ENCODE results near the gene SF3B3.

Gene SF3B3

DNA sequence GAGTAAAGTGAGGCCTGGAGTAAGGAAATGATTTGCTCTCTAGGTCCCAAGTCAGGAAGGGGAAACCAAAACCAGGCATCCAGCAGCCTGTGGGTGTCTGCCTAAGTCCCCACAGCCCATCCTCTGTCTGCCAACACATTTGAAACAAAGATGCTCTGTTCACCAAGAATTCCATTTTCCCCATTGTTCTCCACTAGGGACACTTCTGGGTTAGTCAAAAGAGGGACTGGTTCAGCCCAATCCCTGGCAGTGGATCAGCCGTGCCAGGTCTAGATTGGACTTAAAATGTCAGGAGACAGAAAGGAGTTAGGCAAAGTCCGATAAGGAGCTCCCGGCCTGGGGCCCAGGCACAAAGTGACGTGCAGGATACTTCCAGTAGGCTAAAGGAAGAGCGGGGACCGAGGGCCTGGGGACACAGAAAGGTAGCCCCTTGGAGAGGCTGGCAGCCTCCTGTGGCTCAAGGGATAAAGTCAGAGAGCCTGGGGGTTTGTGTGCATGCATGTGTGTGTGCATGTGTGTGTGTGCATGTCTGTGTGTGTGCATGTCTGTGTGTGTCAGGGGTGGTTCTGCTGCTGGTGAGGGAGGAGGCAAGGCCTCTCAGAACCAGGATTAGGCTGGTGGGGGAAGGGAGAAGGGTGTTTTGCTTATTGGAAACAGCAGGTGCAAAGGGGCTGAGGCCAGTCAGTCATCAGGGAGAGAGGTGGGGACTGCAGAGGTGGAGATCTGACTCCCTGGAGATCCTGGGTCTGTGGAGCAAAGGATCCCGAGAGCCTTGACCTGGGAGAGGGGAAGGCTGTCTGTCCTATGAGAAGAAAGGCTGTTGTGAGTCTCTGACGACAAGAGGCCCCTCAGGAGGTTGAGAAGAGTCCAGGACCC lies 81.0 kb downstream of the SF3B3 start:
- TF ChIP-seq, protein P1, sequence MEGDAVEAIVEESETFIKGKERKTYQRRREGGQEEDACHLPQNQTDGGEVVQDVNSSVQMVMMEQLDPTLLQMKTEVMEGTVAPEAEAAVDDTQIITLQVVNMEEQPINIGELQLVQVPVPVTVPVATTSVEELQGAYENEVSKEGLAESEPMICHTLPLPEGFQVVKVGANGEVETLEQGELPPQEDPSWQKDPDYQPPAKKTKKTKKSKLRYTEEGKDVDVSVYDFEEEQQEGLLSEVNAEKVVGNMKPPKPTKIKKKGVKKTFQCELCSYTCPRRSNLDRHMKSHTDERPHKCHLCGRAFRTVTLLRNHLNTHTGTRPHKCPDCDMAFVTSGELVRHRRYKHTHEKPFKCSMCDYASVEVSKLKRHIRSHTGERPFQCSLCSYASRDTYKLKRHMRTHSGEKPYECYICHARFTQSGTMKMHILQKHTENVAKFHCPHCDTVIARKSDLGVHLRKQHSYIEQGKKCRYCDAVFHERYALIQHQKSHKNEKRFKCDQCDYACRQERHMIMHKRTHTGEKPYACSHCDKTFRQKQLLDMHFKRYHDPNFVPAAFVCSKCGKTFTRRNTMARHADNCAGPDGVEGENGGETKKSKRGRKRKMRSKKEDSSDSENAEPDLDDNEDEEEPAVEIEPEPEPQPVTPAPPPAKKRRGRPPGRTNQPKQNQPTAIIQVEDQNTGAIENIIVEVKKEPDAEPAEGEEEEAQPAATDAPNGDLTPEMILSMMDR (IDR thresholded peaks at IDR 0.05; ENCODE audit: control insufficient read depth, extremely low read depth, insufficient read depth) = no peak
- no peak for DNase-seq (ENCODE audit: low read depth)
- H3K4me3 ChIP-seq (ENCODE audit: low read depth, low read length) = no peak overlapping the region

DNA sequence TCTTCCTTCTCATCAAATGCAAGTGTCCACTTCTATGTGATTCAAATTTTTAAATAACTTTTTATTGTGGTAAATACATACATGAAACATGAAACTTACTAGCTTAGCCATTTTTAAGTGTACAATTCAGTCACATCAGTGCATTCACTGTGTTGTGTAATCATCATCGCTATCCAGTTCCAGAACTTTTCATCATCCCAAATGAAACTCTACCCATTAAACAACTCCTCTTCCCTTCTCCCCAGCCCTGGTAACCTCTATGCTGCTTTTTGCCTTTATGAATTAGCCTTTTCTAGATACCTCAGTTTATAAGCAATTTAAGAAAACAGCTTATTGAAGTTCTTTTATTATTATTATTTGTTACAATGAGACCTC lies 81.7 kb downstream of the SF3B3 start:
- DNase-seq (ENCODE audit: low read depth) = no peak
- H3K4me3 ChIP-seq (ENCODE audit: low read depth, low read length) = no peak overlapping the region
- TF ChIP-seq, protein P1 (IDR thresholded peaks at IDR 0.05; ENCODE audit: control insufficient read depth, extremely low read depth, insufficient read depth) = no peak

DNA sequence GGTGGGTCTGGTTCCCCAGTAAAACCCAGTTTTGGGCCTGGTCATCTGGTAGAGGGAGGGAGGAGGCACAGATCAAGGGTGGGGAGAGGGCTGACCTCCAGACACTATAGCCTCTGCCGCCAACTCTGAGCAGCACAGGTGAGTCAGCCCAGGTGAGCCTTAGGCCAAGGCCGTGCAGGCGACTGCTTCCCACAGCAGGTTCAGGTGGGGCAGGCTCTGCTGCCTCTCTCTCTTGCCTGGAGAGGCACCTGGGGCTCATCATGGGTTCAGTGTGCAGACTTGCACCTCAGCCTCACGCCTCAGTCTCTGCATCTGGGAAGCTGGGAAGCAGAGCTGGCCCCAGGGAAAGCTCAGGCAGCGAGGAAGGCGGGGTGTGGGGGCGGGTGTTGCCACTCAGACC lies 84.9 kb downstream of the SF3B3 start:
- H3K4me3 ChIP-seq (ENCODE audit: low read depth, low read length) = no peak overlapping the region
- TF ChIP-seq, protein P1 (IDR thresholded peaks at IDR 0.05; ENCODE audit: control insufficient read depth, extremely low read depth, insufficient read depth) = no peak
- no peak for DNase-seq (ENCODE audit: low read depth)

DNA sequence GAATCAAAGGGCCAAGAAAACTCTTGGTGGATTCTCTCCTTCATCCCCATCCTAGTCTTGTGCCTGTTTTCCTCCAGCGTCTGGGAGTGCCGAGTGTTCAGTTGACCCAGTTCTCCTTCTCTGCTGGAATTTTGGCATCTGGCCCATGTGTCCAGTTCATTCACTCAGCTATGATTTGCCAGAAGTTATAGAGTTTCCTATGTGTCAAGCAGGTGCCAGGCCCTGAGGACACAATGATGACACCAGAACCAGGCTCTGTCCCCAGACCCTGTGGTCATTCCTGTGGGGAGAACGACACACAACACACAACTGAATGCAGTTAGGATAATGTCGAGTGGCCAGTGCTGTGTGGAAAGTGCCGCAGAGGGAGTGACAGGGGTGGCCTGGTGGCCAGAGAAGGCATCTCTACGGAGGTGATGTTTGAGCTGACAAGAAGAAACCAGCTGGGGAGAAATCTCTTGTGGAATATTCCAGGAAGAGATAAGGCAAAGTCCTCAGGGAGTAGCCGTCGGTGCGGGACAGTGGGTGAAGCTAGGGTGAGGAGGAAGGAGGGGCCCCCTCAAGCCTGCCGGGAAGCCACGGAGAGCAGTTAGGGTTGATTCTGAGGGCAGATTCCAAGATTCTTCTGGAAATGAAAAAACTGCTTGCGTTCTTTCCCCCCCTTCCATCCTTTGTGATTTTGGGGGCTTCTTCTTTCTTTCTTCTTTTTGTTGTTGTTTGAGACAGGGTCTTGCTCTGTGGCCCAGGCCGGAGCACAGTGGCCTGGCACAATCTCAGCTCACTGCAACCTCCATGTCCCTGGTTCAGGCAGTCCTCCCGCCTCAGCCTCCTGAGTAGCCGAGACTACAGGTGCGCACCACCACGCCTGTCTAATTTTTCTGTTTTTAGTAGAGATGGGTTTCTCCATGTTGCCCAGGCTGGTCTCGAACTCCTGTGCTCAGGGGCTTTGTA lies 86.9 kb downstream of the SF3B3 start:
- H3K4me3 ChIP-seq (ENCODE audit: low read depth, low read length) = no peak overlapping the region
- TF ChIP-seq, protein P1 (IDR thresholded peaks at IDR 0.05; ENCODE audit: control insufficient read depth, extremely low read depth, insufficient read depth) = no peak
- DNase-seq (ENCODE audit: low read depth) = peak; percentile 32

DNA sequence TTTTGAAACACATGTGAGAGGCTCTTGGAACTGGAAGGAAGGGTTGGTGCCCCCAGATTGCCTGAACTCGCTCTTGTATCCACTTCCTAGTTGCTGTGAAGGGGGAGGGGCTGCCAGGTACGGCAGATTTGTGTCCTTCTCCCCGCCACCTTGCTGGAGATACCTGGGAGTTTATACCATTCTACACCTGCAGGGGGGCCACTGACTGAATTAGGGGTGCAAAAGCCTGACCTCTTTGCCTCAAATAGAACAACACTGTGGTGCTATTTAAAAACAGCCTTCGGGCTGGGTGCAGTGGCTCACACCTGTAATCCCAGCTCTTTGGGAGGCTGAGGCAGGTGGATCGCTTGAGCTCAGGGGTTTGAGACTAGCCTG lies 87.6 kb downstream of the SF3B3 start:
- H3K4me3 ChIP-seq (ENCODE audit: low read depth, low read length) = no peak overlapping the region
- no peak for DNase-seq (ENCODE audit: low read depth)
- TF ChIP-seq, protein P1 (IDR thresholded peaks at IDR 0.05; ENCODE audit: control insufficient read depth, extremely low read depth, insufficient read depth) = no peak

DNA sequence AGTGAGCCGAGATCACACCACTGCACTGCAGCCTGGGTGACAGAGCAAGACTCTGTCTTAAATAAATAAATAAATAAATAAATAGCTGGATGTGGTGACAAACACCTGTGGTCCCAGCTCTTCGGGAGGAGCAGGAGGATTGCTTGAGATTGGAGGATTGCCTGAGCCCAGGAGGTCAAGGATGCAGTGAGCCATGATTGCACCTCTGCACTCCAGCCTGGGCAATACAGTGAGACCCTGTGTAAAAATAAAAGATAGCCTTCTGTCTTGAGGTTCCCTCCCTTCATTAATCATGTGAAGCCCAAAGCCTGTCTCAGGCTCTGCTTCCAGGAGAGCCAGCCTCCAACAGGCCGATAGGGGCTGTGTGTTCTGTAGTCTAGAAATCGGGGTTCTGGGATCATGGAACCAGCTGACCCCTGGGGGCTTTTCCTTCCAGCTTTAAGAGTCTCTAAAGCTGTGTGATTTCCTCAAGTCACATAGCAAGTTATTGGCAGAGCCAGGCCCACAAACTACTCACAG lies 88.2 kb downstream of the SF3B3 start:
- no peak for DNase-seq (ENCODE audit: low read depth)
- TF ChIP-seq, protein P1 (IDR thresholded peaks at IDR 0.05; ENCODE audit: control insufficient read depth, extremely low read depth, insufficient read depth) = no peak
- H3K4me3 ChIP-seq (ENCODE audit: low read depth, low read length) = no peak overlapping the region

All from LNCaP clone FGC (cell line).